C4-2B (cell line): ENCODE data around the gene PDXDC1.
"Not testable (repeated sequence)": the region's sequence is repeated elsewhere in the genome, so short reads cannot be mapped to it uniquely, and the experiment has no call there.

Experiments
- H3K27ac ChIP-seq: fragments of 450-650 bp; 2 replicates; pipeline ENCODE4 v1.5.1; 2017
- CTCF ChIP-seq: fragments of 450-650 bp; conservative IDR thresholded peaks from 2 replicates; pipeline ENCODE4 v1.5.1; 2017; ENCODE audit warnings: mild to moderate bottlenecking
- ZFX ChIP-seq: fragments of 450-650 bp; IDR thresholded peaks from 2 replicates; pipeline ENCODE4 v1.6.1; 2017

The PDXDC1 gene

GRCh38 chr16:15096583-15096972 is 121.8 kb downstream of the PDXDC1 start:
- H3K27ac ChIP-seq = not testable (repeated sequence)

GRCh38 chr16:15099366-15099909 is 124.6 kb downstream of the PDXDC1 start:
- not testable (repeated sequence) for H3K27ac ChIP-seq

- H3K27ac ChIP-seq = not testable (repeated sequence)
Measured at GRCh38 chr16:15100372-15100987, 125.7 kb downstream of the PDXDC1 start.

- H3K27ac ChIP-seq = not testable (repeated sequence)
Measured at GRCh38 chr16:15127641-15128425, 153.0 kb downstream of the PDXDC1 start.

- H3K27ac ChIP-seq = not testable (repeated sequence)
Measured at GRCh38 chr16:15130256-15130932, 155.6 kb downstream of the PDXDC1 start.

- H3K27ac ChIP-seq = not testable (repeated sequence)
Measured at GRCh38 chr16:15130943-15131700, 156.3 kb downstream of the PDXDC1 start.

- not testable (repeated sequence) for H3K27ac ChIP-seq
Measured at GRCh38 chr16:15132719-15133428, 158.0 kb downstream of the PDXDC1 start.

GRCh38 chr16:15133554-15133953 is 158.7 kb downstream of the PDXDC1 start:
- H3K27ac ChIP-seq = not testable (repeated sequence)

- not testable (repeated sequence) for H3K27ac ChIP-seq
Measured at GRCh38 chr16:15134752-15135482, 160.1 kb downstream of the PDXDC1 start.

GRCh38 chr16:15135483-15136360 is 160.9 kb downstream of the PDXDC1 start:
- not testable (repeated sequence) for H3K27ac ChIP-seq

GRCh38 chr16:15137514-15137913 is 162.7 kb downstream of the PDXDC1 start:
- H3K27ac ChIP-seq = not testable (repeated sequence)

- not testable (repeated sequence) for H3K27ac ChIP-seq
Measured at GRCh38 chr16:15140444-15141365, 165.9 kb downstream of the PDXDC1 start.

- no peak overlapping the region for H3K27ac ChIP-seq
- no peak for TF ChIP-seq ZFX
- TF ChIP-seq CTCF = no peak
Measured at GRCh38 chr16:15141586-15141985, 166.8 kb downstream of the PDXDC1 start.

- not testable (repeated sequence) for H3K27ac ChIP-seq
Measured at GRCh38 chr16:15142107-15142890, 167.5 kb downstream of the PDXDC1 start.

GRCh38 chr16:15142891-15143600 is 168.2 kb downstream of the PDXDC1 start:
- H3K27ac ChIP-seq = not testable (repeated sequence)
